K562 (cell line): Measurements from ENCODE around the gene RABGAP1L. TPM values are rescaled to one million over a fixed set of nuclear protein-coding genes. Genes with fewer than 3 reads are reported as not detected.
A peak's percentile ranks its signal among the peaks of the same experiment; 100 is the strongest.

Source experiments
- ADNP ChIP-seq: fragments of 200-800 bp; sonication (Bioruptor generic); IDR thresholded peaks from 2 replicates; pipeline ENCODE4 v1.6.1; 2016; ENCODE audit warnings: missing genetic modification characterization, missing compliant biosample characterization
- CTBP1 ChIP-seq: fragments of 450-650 bp; IDR thresholded peaks from 2 replicates; pipeline ENCODE4 v1.6.1; 2016; ENCODE audit warnings: borderline replicate concordance
- ILK ChIP-seq: fragments of 450-650 bp; IDR thresholded peaks from 2 replicates; pipeline ENCODE4 v1.6.1; 2016; ENCODE audit warnings: missing genetic modification characterization, low read depth, mild to moderate bottlenecking, missing compliant biosample characterization, moderate library complexity, borderline replicate concordance
- RBM34 ChIP-seq: fragments of 200-400 bp; formaldehyde crosslinking; IDR thresholded peaks from 2 replicates; pipeline ENCODE4 v1.6.1; 2018; ENCODE audit warnings: low read length, borderline replicate concordance; ENCODE audit not compliant: insufficient read depth
- ZBTB8A ChIP-seq: fragments of 450-650 bp; IDR thresholded peaks from 2 replicates; pipeline ENCODE4 v1.6.1; 2018; ENCODE audit warnings: mild to moderate bottlenecking, moderate library complexity; ENCODE audit not compliant: partially characterized antibody
- ZNF586 ChIP-seq: fragments of 450-650 bp; formaldehyde crosslinking; conservative IDR thresholded peaks from 2 replicates; pipeline ENCODE4 v1.4.0; 2020; ENCODE audit warnings: mild to moderate bottlenecking, moderate library complexity
- polyA plus RNA-seq, 8 experiments: library from polyadenylated mRNA; depleted of rRNA in 4 of 8; stranded (reverse) in 5 of 8; unstranded in 3 of 8; fragments of >200 nt; fragmentation: Nextera tagmentation in 2 of 8; fragmentation: Illumina TruSeq in 1 of 8; extraction: Ambion mirVana in 2 of 8; extraction: Trizol in 1 of 8; gene quantifications; 2 replicates each; pipeline versions ENCODE4 v1.2.1 to v1.2.3, GENCODE V29; 2011 to 2014; ENCODE audit warnings: inconsistent platforms in 1 of 8, missing spikeins in 1 of 8
- total RNA-seq, 7 experiments: library from RNA; depleted of rRNA in 6 of 7; stranded (reverse); fragments of >200 nt in 6 of 7; fragmentation: Illumina TruSeq in 2 of 7; extraction: Trizol in 2 of 7; gene quantifications; 2 replicates each; pipeline versions ENCODE4 v1.2.1 to v1.2.3, GENCODE V29; 2011 to 2021; ENCODE audit warnings: low replicate concordance in 1 of 7
- TF ChIP-seq, protein P1 (sequence below): fragments of 450-650 bp; IDR thresholded peaks from 2 replicates; pipeline ENCODE4 v1.6.1; 2016; ENCODE audit warnings: mild to moderate bottlenecking, moderate library complexity

Gene RABGAP1L
- total and polyA plus RNA-seq, 9 of the 15 experiments (the other 6 are each of a cell fraction or from before 2014, with no cell fraction given) = 16.5 to 44.9 (median 26.7) TPM

DNA sequence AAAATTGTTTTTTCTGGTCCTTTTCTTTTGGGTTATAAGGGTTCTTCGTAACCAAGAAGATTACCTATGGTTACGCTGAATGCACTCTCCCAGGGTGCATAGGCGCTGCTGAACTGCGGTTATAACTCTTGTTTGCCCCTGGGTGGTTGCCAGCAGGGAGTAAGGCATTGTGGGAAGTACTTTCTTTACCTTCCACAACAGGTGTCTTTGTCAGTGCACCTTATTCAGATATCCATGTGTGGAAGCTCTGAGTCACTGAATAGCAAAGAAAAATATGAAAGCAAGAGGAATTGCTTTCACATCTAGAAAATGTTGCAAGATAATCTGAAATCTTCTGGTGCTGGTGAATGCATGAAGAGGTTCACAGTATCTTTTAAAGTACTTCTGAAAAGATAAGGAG is 716.0 kb downstream of the RABGAP1L start (continued):
- TF ChIP-seq, protein P1, sequence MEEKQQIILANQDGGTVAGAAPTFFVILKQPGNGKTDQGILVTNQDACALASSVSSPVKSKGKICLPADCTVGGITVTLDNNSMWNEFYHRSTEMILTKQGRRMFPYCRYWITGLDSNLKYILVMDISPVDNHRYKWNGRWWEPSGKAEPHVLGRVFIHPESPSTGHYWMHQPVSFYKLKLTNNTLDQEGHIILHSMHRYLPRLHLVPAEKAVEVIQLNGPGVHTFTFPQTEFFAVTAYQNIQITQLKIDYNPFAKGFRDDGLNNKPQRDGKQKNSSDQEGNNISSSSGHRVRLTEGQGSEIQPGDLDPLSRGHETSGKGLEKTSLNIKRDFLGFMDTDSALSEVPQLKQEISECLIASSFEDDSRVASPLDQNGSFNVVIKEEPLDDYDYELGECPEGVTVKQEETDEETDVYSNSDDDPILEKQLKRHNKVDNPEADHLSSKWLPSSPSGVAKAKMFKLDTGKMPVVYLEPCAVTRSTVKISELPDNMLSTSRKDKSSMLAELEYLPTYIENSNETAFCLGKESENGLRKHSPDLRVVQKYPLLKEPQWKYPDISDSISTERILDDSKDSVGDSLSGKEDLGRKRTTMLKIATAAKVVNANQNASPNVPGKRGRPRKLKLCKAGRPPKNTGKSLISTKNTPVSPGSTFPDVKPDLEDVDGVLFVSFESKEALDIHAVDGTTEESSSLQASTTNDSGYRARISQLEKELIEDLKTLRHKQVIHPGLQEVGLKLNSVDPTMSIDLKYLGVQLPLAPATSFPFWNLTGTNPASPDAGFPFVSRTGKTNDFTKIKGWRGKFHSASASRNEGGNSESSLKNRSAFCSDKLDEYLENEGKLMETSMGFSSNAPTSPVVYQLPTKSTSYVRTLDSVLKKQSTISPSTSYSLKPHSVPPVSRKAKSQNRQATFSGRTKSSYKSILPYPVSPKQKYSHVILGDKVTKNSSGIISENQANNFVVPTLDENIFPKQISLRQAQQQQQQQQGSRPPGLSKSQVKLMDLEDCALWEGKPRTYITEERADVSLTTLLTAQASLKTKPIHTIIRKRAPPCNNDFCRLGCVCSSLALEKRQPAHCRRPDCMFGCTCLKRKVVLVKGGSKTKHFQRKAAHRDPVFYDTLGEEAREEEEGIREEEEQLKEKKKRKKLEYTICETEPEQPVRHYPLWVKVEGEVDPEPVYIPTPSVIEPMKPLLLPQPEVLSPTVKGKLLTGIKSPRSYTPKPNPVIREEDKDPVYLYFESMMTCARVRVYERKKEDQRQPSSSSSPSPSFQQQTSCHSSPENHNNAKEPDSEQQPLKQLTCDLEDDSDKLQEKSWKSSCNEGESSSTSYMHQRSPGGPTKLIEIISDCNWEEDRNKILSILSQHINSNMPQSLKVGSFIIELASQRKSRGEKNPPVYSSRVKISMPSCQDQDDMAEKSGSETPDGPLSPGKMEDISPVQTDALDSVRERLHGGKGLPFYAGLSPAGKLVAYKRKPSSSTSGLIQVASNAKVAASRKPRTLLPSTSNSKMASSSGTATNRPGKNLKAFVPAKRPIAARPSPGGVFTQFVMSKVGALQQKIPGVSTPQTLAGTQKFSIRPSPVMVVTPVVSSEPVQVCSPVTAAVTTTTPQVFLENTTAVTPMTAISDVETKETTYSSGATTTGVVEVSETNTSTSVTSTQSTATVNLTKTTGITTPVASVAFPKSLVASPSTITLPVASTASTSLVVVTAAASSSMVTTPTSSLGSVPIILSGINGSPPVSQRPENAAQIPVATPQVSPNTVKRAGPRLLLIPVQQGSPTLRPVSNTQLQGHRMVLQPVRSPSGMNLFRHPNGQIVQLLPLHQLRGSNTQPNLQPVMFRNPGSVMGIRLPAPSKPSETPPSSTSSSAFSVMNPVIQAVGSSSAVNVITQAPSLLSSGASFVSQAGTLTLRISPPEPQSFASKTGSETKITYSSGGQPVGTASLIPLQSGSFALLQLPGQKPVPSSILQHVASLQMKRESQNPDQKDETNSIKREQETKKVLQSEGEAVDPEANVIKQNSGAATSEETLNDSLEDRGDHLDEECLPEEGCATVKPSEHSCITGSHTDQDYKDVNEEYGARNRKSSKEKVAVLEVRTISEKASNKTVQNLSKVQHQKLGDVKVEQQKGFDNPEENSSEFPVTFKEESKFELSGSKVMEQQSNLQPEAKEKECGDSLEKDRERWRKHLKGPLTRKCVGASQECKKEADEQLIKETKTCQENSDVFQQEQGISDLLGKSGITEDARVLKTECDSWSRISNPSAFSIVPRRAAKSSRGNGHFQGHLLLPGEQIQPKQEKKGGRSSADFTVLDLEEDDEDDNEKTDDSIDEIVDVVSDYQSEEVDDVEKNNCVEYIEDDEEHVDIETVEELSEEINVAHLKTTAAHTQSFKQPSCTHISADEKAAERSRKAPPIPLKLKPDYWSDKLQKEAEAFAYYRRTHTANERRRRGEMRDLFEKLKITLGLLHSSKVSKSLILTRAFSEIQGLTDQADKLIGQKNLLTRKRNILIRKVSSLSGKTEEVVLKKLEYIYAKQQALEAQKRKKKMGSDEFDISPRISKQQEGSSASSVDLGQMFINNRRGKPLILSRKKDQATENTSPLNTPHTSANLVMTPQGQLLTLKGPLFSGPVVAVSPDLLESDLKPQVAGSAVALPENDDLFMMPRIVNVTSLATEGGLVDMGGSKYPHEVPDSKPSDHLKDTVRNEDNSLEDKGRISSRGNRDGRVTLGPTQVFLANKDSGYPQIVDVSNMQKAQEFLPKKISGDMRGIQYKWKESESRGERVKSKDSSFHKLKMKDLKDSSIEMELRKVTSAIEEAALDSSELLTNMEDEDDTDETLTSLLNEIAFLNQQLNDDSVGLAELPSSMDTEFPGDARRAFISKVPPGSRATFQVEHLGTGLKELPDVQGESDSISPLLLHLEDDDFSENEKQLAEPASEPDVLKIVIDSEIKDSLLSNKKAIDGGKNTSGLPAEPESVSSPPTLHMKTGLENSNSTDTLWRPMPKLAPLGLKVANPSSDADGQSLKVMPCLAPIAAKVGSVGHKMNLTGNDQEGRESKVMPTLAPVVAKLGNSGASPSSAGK = no peak
- no peak for TF ChIP-seq RBM34
- TF ChIP-seq ZNF586 (CRISPR knock-in tag) = no peak
- no peak for TF ChIP-seq ZBTB8A
- no peak for TF ChIP-seq ILK
- peak; percentile 42; the same call in 1 of the 2 replicates for TF ChIP-seq CTBP1
- 0 out of 2 replicates have a peak, but pooled peaks have one; percentile 10 for TF ChIP-seq ADNP (tag)
